ENCODE results near the gene ADPRM. TPM values are rescaled to one million over a fixed set of nuclear protein-coding genes. Genes with fewer than 3 reads are reported as not detected.

The ADPRM gene
- total RNA-seq, 1 donor from 2014 or later: 13.5 TPM

Other genes starting within 250 kb of the ADPRM start
- gene MYH4, start 228.0 kb upstream of the ADPRM start, total RNA-seq: not detected in 2 replicates
- not detected in 2 replicates for gene MYH1, start 179.1 kb upstream of the ADPRM start, total RNA-seq
- not detected in 2 replicates for gene MYH2, start 147.9 kb upstream of the ADPRM start, total RNA-seq
- gene MYH3, start 40.3 kb upstream of the ADPRM start, total RNA-seq: 0.07 and 0.71 TPM in 2 replicates
- 41.2 and 47.5 TPM in 2 replicates for gene SCO1, start 61 bp upstream of the ADPRM start, total RNA-seq
- gene TMEM220, start 32.4 kb downstream of the ADPRM start, total RNA-seq: 1.2 and 1.8 TPM in 2 replicates
- gene TMEM238L, start 106.5 kb downstream of the ADPRM start, total RNA-seq: not detected in 2 replicates
- gene PIRT, start 140.5 kb downstream of the ADPRM start, total RNA-seq: not detected in 2 replicates